Suprapubic skin (tissue), 2 donors: ENCODE measurements around the gene STX8.

Source experiments
- EP300 ChIP-seq: sonication (generic); formaldehyde crosslinking; IDR thresholded peaks from one replicate; pipeline ENCODE4 v1.6.1; 2017; ENCODE audit warnings: antibody characterized with exemption
- POLR2A ChIP-seq, 2 donors: fragments of 450-650 bp; IDR thresholded peaks; one replicate each; pipeline ENCODE4 v1.6.1; 2017; ENCODE audit warnings: antibody characterized with exemption in 2 of 2, mild to moderate bottlenecking in 2 of 2, moderate library complexity in 2 of 2

- TF ChIP-seq POLR2A (IDR thresholded peaks at IDR 0.05) (no peak), EP300 (no peak)
Measured at GRCh38 chr17:9233761-9234160, 341.9 kb downstream of the STX8 start.
